GM19351 (cell line): ENCODE results near the gene KRTAP5-6.
"Not testable (repeated sequence)": the region's sequence is repeated elsewhere in the genome, so short reads cannot be mapped to it uniquely, and the experiment has no call there.

Experiments used
- ATAC-seq: cut with Tn5 transposase; IDR thresholded peaks from one replicate; pipeline ENCODE4 v1.9.1; 2021; ENCODE audit warnings: mild to moderate bottlenecking, moderate library complexity; ENCODE audit not compliant: unreplicated experiment

KRTAP5-6 gene

GRCh38 chr11:1683216-1683615 lies 13.8 kb upstream of the KRTAP5-6 start:
- not testable (repeated sequence) for ATAC-seq

- ATAC-seq, result not testable (repeated sequence)
These were observed 13.0 kb upstream of the KRTAP5-6 start for GRCh38 chr11:1683904-1684572.

GRCh38 chr11:1684886-1685874 lies 11.8 kb upstream of the KRTAP5-6 start:
- ATAC-seq, result not testable (repeated sequence)

GRCh38 chr11:1686220-1686619 lies 10.8 kb upstream of the KRTAP5-6 start:
- not testable (repeated sequence) for ATAC-seq

DNA sequence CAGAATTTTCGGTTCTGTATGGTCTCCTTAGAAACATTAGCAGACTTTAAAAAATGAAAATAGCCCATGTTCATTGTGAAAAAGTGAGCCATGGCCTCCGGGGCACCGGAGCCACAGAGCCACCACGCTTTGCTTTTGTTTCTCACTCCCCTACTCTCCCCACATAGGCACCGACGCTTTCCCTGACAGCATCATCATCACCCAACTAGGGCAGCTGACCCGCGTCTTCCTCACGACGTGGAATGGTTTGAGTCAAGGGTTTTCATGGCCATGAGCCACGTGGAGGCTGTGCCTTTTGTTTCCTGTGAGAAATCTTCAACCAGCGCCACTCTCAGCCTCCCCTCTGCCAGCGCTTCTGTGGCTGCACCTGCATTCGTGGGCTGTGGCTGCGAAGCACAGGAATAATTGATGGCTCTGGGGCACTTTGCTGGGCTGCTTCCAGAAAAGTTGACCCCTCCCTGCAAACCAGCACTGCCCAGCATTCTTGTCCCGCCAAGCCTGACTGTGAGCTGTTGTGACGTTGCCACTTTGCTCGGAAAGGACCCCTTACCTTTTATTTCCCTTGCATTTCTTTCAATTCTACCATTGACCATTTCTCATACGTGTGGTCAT lies 8.6 kb upstream of the KRTAP5-6 start:
- not testable (repeated sequence) for ATAC-seq

DNA sequence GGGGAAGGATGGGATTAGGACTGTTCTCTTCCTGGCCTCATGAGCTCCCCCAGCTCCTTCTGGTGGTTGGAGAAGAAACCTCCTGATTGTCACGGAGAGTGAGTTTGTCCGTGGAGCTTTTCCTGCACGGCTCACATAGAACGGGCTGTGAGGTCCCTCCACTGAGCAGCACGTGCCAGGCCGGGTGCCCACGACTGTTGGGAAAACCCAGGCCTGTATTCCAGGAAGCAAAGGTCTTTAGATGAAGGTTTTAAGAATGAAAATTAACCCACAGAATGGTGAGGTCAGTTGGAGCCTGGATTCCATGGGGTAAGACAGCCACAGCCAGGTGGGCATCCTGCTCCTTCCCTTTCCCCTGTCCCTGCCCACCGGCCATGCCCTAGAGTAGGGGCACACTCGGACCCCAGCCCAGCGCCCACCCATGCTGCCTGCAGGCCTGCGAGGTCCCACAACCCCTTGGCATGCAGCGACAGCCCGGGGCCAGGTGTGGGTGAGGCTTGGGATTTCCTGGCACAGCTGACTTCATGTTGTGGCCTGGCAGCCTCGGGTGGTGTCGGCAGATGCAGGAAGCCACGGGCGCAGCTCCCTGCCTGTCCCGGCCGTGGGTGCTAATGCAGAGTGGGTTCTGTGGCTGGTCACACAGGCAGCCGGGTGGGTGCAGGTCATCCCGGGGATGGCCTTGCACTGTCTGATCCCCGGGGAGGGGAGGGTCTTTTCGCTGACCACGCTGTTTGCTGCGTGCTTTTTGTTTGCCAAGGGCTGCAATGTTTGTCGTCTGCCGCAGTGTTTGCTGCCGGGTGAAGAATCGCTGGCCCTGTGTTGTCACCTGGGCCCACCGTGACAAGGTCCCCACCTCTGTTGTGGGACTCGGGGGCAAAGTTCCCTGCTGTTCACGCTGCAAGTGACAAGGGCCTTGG lies 7.5 kb upstream of the KRTAP5-6 start:
- not testable (repeated sequence) for ATAC-seq

DNA sequence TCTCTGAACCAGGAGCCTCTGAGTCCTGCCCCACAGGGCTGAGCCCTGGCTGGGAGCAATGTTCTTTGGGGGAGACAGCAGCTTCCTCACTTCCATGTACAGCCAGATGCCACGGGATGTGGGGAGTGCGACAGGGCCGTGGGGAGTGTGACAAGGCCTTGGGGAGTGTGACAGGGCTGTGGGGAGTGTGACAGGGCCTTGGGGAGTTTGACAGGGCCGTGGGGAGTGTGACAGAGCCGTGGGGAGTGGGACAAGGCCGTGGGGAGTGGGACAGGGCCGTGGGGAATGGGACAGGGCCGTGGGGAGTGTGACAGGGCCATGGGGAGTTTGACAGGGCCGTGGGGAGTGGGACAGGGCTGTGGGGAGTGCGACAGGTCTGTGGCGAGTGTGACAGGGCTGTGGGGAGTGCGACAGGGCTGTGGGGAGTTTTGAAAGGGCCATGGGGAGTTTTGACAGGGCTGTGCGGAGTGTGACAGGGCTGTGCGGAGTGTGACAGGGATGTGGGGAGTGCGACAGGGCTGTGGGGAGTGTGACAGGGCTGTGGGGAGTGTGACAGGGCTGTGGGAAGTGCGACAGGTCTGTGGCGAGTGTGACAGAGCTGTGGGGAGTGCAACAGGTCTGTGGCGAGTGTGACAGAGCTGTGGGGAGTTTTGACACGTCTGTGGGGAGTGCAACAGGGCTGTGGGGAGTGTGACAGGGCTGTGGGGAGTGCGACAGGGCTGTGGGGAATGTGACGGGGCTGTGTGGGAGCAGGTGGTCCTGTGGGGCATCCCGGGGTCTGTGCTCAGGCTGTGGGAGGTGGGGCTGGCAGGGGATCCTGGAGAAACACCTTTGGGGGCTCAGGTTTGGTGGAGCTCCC lies 6.6 kb upstream of the KRTAP5-6 start:
- no peak for ATAC-seq

- ATAC-seq, result no peak
These were observed 5.7 kb upstream of the KRTAP5-6 start for GRCh38 chr11:1691026-1691877.

DNA sequence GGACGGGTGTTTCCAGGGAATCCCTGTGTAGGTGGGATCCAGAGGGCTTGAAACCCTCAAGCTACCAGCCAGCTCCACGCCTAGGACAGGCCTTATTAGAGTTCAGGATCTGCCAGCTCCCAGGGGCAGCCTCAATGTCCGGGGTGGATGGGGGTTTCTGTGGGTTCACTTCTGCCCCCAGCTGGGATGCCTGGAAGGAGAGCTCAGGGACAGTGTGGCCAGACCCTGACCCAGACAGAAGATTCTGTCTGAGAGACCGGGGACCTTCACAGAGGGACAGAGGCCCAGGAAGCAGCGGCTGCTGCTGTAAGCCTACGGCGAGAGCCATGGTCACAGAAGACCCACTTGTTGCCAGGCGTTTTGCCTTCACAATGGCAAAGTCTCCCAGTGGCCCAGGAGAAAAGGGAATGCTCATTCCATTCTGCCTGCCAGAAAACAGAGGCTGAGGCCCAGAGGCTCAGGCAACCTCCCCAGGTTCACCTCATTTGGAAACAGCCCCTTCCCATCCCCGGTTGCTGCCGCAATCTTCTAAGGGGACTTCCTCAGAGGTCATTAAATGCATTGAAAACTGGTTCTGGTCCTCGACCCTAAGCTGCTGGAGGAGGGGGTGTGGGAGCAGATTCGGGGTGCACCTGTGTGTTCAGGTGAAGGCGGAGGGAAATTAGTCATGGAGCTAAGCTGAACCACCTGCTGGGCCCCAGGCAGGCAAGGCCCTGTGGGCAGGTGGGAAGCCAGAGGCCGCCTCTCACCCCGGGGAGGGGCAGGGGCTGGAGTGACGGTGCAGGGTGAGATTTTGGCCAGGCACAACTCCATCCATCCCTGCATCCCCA lies 4.9 kb upstream of the KRTAP5-6 start:
- no peak for ATAC-seq

- ATAC-seq, result no peak
These were observed 4.2 kb upstream of the KRTAP5-6 start for GRCh38 chr11:1692708-1693326.

DNA sequence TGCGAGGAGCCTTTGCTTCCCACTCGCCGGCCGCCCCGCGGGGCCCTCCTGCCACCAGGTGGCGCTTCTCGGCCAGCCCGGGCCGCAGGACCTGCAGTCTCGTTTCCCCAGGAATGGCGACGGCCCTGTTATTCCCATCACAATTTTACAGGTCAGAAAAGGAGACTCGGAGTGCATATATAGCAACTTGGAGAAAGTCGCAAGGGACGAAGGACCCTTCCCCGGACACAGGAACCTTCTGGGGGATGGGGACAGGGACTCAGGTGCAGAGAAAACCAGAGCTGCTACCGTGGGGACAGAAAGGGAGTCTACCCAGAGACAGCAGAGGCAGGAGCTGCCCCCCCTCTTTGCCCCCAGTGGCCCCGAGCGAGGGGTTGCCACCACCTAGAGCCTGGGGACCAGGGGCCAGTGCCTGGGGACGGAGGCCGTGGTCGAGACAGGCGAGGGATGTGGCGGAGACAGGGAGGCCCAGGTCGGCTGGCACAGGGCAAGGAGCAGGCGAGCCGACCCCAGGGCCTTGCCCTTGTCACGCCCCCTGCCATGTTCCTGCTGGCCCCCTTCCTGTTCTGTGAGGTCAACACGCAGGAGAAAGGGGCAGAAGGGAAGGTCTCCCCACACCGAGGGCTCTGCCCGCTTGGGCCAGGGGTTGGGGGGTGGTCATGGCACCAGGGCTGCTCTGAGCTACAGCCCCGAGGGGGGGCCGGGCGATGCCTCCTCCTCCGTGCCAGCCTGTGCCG lies 3.5 kb upstream of the KRTAP5-6 start:
- ATAC-seq, result no peak

DNA sequence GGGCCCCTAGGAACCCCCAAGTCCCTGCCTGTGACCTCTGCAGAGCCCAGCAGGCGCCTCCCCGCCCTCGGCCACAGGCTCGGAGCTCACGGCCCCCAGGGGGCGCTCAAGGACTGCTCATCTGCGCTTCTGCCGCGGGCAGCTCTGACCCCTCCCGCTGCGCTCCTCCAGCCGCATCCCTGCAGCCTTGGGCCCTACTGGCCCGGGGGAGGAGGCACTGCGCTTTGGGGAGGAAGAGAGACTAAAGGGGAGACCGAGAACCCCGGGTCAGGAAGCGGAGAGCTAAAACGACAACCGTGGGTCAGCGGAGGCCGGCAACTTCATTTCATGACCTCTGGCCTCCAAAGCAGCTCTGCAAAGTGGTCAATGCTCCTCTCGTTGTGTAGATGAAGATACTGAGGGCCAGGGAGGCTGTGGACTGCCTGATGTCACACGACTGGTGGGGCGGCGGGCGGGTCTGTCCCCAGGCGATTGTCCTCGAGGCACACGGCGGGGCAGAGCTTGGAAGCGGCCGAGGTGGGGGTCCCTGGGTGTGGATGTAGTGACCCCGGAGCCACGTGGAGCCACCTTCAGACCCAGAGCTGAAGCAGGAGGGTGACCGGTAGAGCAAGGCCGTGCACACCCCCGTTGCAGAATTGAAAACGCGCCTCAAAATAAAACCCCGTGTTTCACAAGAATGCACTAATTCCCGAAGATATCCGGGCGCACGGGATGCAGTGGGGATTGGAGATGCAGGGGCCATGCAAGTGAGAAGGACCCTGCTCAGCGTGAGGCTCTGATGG lies 2.7 kb upstream of the KRTAP5-6 start:
- no peak for ATAC-seq

DNA sequence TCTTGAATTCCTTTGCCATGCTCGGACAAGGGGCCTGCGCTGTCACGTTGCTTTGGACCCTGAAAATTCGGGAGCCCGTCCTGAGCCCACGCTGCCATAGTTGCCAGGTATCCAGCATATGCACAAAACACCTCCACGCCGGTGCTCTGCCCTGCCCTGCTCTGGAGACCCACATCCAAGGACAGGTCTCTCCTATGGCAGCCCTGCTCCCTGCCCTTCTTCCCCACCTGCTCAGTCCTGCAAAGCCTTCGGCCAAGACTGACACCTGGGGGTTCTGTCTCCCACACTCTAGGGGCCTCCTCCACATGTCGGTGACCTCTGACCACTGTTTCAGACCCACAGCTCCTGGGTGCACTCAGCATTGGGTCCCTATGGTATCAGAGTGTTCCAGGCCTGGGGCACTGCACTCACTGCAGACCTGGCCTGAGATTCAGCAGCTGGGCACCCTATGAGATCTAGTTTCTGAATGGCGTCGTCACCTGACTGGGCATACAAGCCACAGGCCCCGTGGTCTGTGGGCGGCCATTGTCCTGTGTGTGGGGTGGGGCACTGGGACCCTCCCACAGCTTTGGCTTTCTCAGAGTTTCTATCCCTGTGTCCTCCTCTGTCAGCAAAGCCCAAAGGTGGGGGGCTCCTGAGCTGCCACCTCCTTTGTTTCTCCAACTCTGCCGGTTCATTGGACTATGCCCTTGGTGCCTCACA lies 2.0 kb upstream of the KRTAP5-6 start:
- ATAC-seq, result no peak

DNA sequence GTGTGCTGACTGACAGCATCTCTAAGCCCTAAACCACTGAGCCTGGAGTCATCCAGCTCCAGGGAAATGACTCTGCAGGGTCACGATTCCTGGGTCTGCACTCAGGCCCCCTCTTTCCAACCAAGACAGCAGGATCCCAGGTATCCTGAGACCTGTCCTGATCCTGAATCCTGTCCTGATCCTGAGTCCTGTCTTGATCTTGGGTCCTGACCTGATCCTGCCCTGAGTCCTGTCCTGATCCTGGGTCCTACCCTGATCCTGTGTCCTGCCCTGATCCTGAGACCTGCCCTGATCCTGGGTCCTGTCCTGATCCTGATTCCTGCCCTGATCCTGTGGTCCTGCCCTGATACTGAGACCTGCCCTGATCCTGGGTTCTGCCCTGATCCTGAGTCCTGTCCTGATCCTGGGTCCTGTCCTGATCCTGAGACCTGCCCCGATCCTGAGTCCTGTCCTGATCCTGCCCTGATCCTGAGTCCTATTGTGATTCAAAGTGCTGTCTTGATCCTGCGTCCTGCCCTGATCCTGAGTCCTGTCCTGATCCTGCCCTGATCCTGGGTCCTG lies 1.4 kb upstream of the KRTAP5-6 start:
- no peak for ATAC-seq

DNA sequence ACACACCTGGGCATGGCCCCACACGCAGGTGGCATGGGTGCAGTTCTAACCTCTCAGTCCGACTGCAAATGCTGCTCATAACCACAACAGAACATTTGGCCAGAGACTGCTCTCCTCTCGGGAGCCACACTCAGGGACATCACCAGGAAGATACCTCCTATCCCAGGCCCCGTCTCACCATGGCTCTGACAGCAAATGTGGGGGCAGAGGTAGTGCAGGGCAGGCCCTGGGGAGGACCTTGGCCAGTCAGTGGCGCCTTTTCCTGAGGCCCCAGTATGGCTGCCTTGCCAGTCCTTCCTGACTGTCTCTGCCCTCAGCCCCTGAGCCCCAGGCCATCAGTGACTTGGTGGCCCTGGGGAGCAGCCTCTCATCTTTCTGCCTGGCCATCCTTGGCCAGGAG lies 2.8 kb downstream of the KRTAP5-6 start:
- ATAC-seq, result no peak
